Activated CD8-positive, alpha-beta memory T cell treated with anti-CD3 and anti-CD28 coated beads for 24 hours (primary cell): ENCODE data around the gene CCDC89.

Experiments used
- DNase-seq: peaks from one replicate; pipeline ENCODE4 v3.0.0-alpha.2; 2020

CCDC89 gene

DNA sequence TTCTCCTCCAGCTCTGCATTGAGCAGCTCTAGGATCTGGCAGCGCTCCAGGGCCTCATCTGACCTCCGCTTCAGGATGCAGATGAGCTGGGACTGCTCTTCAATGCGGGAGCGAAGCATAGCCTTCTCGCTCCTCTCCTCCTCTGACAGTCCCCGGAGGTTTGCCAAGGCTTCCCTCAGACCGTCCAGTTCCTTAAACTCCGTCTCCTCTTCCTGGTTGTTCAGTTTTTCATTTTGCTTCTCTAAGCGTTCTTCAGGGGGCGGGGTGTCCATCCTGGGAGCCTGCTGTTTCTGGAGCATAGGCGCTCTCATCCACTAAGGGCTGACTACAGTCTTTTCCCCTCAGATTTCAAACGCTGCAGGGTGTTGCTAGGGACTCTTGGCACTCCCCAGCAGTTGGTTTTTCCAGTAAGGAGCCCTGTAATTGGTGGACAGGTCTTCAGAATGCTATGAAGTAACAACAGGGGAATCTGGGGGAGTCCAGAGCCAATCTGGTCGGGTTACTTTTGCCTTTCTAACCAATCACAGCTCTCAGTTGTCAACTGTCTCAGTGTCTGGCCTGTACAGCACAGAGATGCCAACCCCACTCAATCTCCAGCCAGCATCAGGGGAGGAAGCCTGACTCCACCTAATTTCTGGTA is at the start of gene CCDC89:
Gene CCDC89, minus strand, starts transcription at position 376 of the 640 bp plus-strand sequence. Its CDS starts 65 bp downstream, at position 311.
- DNase-seq, result no peak

DNA sequence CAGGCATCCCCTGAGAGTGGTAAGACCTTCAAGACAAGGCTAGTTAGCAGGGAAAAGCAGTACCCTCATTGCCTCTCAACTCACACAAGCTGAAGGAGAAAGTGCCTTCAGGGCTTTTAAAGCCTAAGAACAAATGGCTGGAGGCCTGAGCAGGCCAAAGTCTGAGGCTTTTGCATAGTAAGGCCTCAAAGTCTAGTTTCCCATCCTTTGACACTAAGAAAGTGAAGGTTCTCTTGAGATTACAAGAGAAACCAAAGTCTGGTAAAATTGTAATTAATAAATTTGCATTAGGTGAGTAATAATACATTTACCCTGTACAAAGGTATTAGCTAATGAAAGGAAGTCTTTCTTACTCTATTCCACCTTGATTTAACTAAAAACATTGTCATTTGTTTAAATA is 47.0 kb upstream of the CCDC89 start:
- no peak for DNase-seq

DNA sequence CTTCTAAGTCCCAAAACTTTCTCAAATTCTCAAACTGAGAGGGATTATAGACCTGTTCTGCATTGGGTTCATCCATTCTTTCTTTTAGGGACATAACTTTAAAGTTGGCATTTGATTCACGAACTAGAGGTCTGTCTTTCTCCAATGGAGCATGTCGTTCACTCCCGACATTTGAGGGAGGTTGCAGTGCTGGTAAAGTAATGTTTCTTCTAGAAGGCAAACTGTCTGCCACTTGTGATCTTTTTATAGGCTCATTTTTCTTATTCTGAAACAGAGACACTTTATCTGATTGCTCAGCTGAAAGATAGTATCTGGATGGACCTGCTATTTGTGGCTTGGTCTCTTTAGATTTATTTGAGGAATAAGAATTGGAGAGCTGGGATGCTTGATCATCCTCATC is 40.4 kb upstream of the CCDC89 start:
- DNase-seq, result no peak

GRCh38 chr11:85725510-85726258 is 39.7 kb upstream of the CCDC89 start:
- DNase-seq, result no peak

DNA sequence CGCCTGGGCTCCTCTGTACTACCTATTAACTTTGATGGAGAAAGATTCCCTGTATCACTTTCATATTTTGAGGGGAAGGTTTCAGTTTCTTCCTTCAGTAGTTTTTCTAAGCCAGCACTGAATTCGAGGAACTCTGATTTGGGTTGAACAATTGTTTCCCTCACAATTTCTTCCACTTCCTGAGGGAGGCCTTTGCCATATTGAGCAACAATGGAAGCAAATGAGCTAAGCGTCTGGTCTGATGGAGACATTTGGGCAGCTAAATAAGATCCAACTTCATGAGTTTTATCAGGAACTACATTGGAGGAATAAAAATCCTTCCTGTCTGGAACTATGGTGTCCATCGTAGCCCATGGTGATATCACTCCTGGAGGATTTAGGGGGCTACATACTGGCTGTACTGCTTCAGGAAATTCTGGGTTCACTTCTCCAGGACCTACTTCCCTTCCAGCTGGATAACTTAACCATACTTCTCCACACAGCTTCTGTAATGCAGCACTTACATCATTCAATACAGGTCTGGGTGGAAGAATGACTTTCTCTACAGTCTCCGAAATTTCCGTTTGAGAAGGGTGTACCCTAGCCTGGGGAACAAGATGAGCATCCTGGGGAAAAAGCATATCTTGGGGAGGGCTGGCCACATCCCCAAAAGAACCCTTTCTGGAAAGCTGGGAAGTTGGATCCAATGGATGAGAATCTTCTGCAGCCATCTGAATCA is 38.9 kb upstream of the CCDC89 start:
- no peak for DNase-seq

- no peak for DNase-seq
Observed at GRCh38 chr11:85723088-85723487, 37.1 kb upstream of the CCDC89 start.

DNA sequence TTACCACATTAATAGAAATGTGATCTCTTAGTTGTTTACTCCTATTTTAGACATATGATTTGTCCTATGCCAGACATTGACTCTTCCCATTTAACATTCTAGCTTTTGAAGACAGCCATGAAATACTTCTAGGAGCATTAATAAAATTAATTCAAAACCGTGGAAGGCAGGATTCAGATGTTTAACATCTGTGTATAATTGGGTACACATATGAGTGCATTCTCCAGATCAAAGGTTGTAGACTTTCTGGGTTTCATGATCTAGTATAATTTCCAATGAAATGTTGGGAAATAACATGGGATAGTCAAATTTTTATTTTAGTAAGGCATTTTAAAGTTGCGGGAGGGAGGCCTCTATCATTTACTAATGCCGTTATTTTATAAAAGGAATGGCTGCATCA is 35.2 kb upstream of the CCDC89 start:
- no peak for DNase-seq

DNA sequence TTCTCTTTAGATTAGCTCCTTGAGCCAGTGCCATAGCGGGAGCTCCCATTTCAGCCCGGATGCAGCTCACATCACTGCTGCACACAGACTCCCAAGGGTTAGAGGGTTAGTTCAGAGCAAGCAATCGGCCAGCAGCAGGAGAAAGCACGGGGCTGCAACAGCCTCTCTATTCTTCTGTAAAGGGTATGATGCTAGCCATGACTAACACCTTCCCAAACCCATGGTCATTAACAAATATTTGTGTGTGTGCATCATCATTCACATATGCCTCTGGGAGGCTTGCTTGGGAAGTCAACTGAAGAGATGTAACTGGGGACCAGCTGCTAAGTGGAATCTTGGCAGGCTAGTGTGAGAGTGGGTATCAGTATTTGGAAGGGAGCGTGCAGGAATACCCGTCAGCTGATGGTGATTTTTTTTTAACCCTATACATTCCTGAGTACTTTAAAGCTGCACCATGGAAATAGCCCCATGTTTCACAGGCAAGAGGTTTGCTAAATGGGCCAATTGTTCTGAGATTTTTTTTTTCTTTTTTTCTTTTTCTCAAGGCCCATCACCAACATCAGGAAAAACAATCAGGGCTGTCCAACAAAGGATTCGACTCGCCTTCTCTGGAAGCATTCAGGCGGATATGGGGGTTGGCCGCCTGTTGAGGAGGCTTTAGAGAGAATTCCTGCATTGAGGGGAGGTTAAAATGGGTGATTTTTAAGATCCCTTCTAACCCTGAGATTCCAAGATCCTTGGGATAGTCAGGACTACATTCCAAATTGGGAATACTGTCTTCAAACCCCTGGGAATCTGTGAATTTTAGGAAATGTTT is 33.2 kb upstream of the CCDC89 start:
- no peak for DNase-seq

GRCh38 chr11:85718126-85718943 is 32.3 kb upstream of the CCDC89 start:
- DNase-seq, result no peak

GRCh38 chr11:85717429-85717828 is 31.4 kb upstream of the CCDC89 start:
- no peak for DNase-seq

- DNase-seq, result no peak
Observed at GRCh38 chr11:85712953-85713352, 27.0 kb upstream of the CCDC89 start.

- DNase-seq, result no peak
Observed at GRCh38 chr11:85710917-85711316, 24.9 kb upstream of the CCDC89 start.

- DNase-seq, result no peak
Observed at GRCh38 chr11:85709941-85710702, 24.1 kb upstream of the CCDC89 start.

DNA sequence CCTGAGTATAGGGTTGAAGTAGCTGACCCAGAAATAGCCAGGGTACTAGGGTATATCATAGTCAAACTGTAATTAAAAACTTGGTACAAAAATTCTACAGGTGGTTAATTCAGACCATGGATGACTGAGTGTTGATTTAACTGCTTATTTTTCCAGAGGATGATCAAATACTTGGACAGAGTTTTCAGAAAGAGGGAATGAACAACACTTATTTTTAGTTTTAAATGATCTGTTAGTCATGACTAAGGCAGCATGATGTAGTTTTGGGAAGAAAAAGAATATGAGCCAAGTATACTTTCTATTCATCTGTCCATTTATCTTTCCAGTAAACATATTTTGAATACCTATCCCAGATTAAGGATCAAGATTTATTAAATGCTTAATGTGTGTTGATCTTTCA is 19.8 kb upstream of the CCDC89 start:
- DNase-seq, result no peak

DNA sequence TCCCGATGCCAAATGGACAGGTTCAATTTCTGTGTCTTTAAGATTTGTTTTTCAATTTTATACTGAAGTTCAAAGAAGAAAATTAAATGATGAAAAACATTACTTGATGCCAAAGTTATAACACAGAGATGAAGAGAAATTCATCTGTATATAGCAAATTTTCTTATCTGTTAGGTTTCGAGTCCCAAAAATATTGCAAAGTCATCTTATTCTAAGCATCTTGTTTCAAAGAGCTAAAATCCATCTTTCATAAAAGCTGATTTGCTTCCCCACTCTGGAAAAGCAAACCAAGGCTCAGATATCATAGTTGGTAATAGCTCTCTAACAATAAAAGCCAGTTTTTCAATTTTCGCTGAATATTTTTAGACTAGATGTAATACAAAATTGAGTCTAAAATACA is 19.0 kb upstream of the CCDC89 start:
- no peak for DNase-seq

DNA sequence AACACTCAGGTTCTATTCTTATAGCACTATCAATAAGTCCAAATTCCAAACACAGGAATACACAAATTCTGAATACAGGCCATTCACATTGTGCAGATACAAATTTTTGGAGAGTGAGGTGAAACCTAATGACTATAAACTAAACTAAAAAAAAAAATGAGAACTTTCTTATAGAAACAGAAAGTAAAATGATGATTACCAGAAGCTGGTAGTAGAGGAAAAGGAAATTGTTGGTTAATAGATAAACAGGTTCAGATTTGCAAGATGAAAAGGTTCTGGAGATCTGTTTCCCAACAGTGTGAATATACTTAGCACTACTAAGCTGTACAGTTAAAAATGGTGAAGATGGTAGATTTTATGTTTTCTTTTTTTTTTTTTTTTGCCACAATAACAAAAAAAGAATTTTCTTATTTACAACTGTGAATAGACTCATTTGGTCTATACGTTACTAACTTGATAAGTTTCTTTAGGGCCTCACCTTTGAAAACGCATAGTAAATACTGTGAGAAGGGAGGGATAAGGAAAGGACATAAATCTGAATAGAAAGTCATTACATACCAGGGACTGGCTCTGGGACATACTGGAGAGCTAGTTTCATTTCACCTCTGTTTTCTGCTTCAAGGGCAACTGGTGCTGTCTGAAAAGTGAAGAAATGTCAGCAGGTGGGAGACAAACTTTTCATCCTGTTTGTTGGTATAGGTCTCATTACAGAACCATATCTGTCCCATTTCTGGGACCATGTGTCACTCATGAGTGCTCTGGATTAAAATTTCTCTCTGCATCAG is 14.2 kb upstream of the CCDC89 start:
- no peak for DNase-seq

DNA sequence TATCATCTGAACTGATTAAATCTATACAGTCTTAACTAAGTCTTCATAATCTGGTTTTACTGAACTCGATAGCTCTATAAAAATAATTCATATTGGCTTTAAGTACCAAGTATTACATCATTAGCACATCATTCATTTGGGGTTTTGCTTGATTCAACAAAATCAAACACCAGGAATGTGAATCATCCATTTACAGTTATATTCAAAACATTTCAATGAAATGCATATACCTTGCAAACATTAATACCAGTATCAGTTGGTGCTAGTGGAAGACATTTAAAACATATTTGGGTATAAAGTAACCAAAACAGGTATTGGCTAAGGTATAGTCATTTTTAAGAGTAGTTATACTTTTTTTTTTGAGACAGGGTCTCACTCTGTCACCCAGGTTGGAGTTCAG is 12.2 kb upstream of the CCDC89 start:
- no peak for DNase-seq

- DNase-seq, result no peak
Observed at GRCh38 chr11:85697747-85698146, 11.8 kb upstream of the CCDC89 start.

DNA sequence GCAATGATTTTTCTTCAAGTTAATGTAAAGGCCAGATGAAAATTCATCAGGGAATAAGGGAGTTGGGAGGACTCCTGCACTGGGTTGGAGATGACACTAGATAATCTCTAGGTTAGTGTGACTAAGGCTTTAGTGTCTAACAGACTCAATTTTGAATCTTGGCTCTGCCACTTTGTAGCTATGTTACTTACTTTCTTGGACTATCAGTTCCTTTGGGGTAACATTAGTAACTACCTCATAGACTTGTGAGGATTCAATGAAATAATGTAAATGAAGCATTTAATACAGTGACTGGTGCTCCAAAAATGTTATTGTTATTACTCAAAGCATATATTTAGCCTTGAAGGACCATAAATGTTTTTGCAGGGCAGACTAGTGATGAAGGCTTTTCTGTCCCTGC is 9.6 kb upstream of the CCDC89 start:
- no peak for DNase-seq

DNA sequence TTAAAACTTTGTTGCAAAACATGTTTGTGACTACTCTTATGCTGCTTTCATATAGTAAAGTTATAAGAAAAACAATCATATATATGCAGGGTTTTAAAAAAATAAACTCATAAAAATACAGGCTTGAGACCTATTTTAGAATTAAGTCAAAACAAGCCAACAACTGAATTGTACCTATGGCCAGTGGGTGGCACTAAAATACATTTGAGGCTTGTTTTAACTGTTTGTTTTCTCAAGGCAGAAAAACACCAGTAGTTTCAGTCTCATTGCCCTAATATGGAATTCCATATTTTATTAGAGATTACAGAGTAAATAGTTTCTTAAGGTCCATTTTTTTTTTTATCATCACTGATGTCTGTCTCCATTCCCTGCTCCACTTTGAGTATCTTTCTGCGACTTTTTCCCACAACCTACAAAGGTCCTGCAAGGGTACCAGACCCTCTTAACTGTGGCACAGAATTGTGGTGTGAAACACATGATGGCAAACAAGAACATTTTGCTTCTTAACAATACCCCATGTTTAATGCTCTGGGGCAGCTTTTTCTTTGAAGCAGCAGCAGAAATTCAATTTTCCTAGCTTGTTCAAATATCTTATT is 8.5 kb upstream of the CCDC89 start:
- no peak for DNase-seq
